Lung (tissue), 12 donors: ENCODE data around the gene GRID2. TPM values are rescaled to one million over a fixed set of nuclear protein-coding genes. Genes with fewer than 3 reads are reported as not detected.

Source experiments
- ATAC-seq: fragments of 200-7000 bp; cut with Tn5 transposase; one replicate; pipeline ENCODE4 v1.9.1; 2020; ENCODE audit warnings: moderate number of reproducible peaks; ENCODE audit not compliant: insufficient read depth, low FRiP score
- DNase-seq, 3 donors: peaks; one replicate each; pipeline ENCODE4 v3.0.0-alpha.2; 2013 to 2017
- H3K27ac ChIP-seq, 2 donors: one replicate each; pipeline ENCODE4 v1.5.1; 2013; ENCODE audit warnings: mild to moderate bottlenecking in 2 of 2, moderate library complexity in 2 of 2, control low read depth in 1 of 2, inconsistent platforms in 1 of 2, low read depth in 1 of 2, low read length in 1 of 2
- H3K27me3 ChIP-seq, 3 donors: one replicate each; pipeline ENCODE4 v1.5.1; 2013; ENCODE audit warnings: low read length in 2 of 3; ENCODE audit not compliant: control insufficient read depth in 3 of 3, insufficient read depth in 3 of 3
- H3K36me3 ChIP-seq, 4 donors: one replicate each; pipeline ENCODE4 v1.5.1; 2013; ENCODE audit warnings: low read length in 4 of 4, mild to moderate bottlenecking in 1 of 4, moderate library complexity in 1 of 4; ENCODE audit not compliant: control insufficient read depth in 4 of 4, insufficient read depth in 4 of 4
- H3K4me1 ChIP-seq, 5 donors: one replicate each; pipeline ENCODE4 v1.5.1; 2013; ENCODE audit warnings: low read length in 5 of 5, mild to moderate bottlenecking in 2 of 5, moderate library complexity in 1 of 5; ENCODE audit not compliant: control insufficient read depth in 5 of 5, insufficient read depth in 5 of 5
- H3K4me3 ChIP-seq: one replicate; pipeline ENCODE4 v1.5.1; 2013; ENCODE audit warnings: mild to moderate bottlenecking, control low read depth, moderate library complexity
- H3K9ac ChIP-seq, 2 donors: one replicate each; pipeline ENCODE4 v1.5.1; 2013; ENCODE audit warnings: low read length in 2 of 2, control low read depth in 1 of 2; ENCODE audit not compliant: insufficient read depth in 1 of 2
- H3K9me3 ChIP-seq, 4 donors: one replicate each; pipeline ENCODE4 v1.5.1; 2013; ENCODE audit warnings: low read length in 3 of 4, mild to moderate bottlenecking in 1 of 4, moderate library complexity in 1 of 4; ENCODE audit not compliant: control insufficient read depth in 4 of 4, insufficient read depth in 3 of 4
- CTCF ChIP-seq: IDR thresholded peaks from 2 replicates; pipeline ENCODE4 v1.5.1; 2012; ENCODE audit warnings: mild to moderate bottlenecking; ENCODE audit errors: control extremely low read depth, extremely low read depth
- WGBS, 2 donors: extraction: QIAGEN DNeasy Blood & Tissue Kit; methylation state at CpG; one replicate each; pipeline ENCODE4 v1.1.7; 2013; 5-methylcytosine and 5-hydroxymethylcytosine counted together
- polyA plus RNA-seq, 2 donors: library from polyadenylated mRNA; stranded (reverse); fragments of 200-250 nt; gene quantifications; one replicate each; pipeline ENCODE4 v1.2.1, GENCODE V29; 2013
- total RNA-seq, 2 donors: library from RNA; depleted of rRNA in 1 of 2; stranded (reverse); fragments of >200 nt in 1 of 2; gene quantifications; one replicate each; pipeline ENCODE4 v1.2.1, GENCODE V29; 2014 to 2021
- donor health status: control.
- donor health status: control.
- donor health status: Bipolar disorder and iron deficiency.
- donor health status: healthy.
- donor health status: DM: yes; HTN: yes; CAD: no.

Gene GRID2
- total and polyA plus RNA-seq, 4 donors, result 0.09 to 1.3 TPM; not detected in 2

- TF ChIP-seq CTCF, result no peak
- Histone ChIP-seq H3K9me3 (no peaks in the 10 kb centered on the region), H3K9ac (no peak overlapping the region), H3K36me3 (no peaks in the 10 kb centered on the region), H3K27me3 (no peaks in the 10 kb centered on the region), H3K4me1 (no peaks in the 10 kb centered on the region), H3K4me3 (no peak overlapping the region), H3K27ac (no peak overlapping the region)
- DNase-seq (no peak), ATAC-seq (no peak)
- 90 to 92% methylated on average over 1 of the region's 1 CpG for WGBS, 2 donors
Measured at GRCh38 chr4:93718233-93718632, 1414.5 kb downstream of the GRID2 start.

GRCh38 chr4:93719552-93719951, 1415.8 kb downstream of the GRID2 start:
- TF ChIP-seq CTCF, result no peak

GRCh38 chr4:93722446-93722845, 1418.7 kb downstream of the GRID2 start:
- WGBS, 2 donors, result 87 to 88% methylated on average over 1 of the region's 1 CpG
- no peaks in the 10 kb centered on the region for H3K9me3 ChIP-seq
- ATAC-seq (no peak), DNase-seq (no peak)
- H3K4me1 ChIP-seq, result no peaks in the 10 kb centered on the region
- H3K9ac ChIP-seq, result no peak overlapping the region
- H3K27me3 ChIP-seq, result no peaks in the 10 kb centered on the region
- no peak for TF ChIP-seq CTCF
- H3K4me3 ChIP-seq, result no peak overlapping the region
- no peak overlapping the region for H3K27ac ChIP-seq
- H3K36me3 ChIP-seq, result no peaks in the 10 kb centered on the region

More at GRCh38 chr4:93719552-93719951, 1415.8 kb downstream of the GRID2 start:
- no peaks in the 10 kb centered on the region for H3K36me3 ChIP-seq
- ATAC-seq (no peak), DNase-seq (no peak)
- H3K27me3 ChIP-seq, result no peaks in the 10 kb centered on the region
- H3K9ac ChIP-seq, result no peak overlapping the region
- no peaks in the 10 kb centered on the region for H3K4me1 ChIP-seq
- no peak overlapping the region for H3K4me3 ChIP-seq
- H3K27ac ChIP-seq, result no peak overlapping the region
- no peaks in the 10 kb centered on the region for H3K9me3 ChIP-seq

- Histone ChIP-seq H3K9ac (no peak overlapping the region), H3K9me3 (no peaks in the 10 kb centered on the region), H3K4me1 (peaks cover 0 to 5% (median 0%) of the 10 kb centered on the region in 5 donors), H3K27me3 (no peaks in the 10 kb centered on the region), H3K27ac (no peak overlapping the region), H3K4me3 (no peak overlapping the region), H3K36me3 (no peaks in the 10 kb centered on the region)
- DNase-seq, result no peak
- no peak for TF ChIP-seq CTCF
- ATAC-seq, result no peak
- 81 to 85% methylated on average over 1 of the region's 1 CpG for WGBS, 2 donors
Measured at GRCh38 chr4:93730251-93730650, 1426.5 kb downstream of the GRID2 start.
